Stimulated activated naive B cell treated with anti-CD40 and anti-IgM and Interleukin-4, amounts not matched to agents 10 μg/mL and 1 μg/mL and 100 μg/mL, for 72 hours (primary cell): ENCODE measurements around the gene ZNF385C.

Experiments
- ATAC-seq, 2 donors: fragments of 150-1000 bp; cut with Tn5 transposase; replicated peaks; 2 replicates each; pipeline ENCODE4 v1.10.0; 2021; ENCODE audit warnings: moderate library complexity in 1 of 2
- DNase-seq: peaks from one replicate; pipeline ENCODE4 v3.0.0; 2021
- H3K27ac Mint-ChIP-seq: one replicate; pipeline ENCODE4 v1.8.0; 2022; ENCODE audit warnings: mild to moderate bottlenecking, mixed read lengths
- H3K27me3 Mint-ChIP-seq, 2 donors: one replicate each; pipeline ENCODE4 v1.8.0; 2022; ENCODE audit warnings: mixed read lengths in 2 of 2
- H3K36me3 Mint-ChIP-seq, 2 donors: one replicate each; pipeline ENCODE4 v1.8.0; 2022; ENCODE audit warnings: mixed read lengths in 2 of 2, mild to moderate bottlenecking in 1 of 2
- H3K4me1 Mint-ChIP-seq, 2 donors: one replicate each; pipeline ENCODE4 v1.8.0; 2022; ENCODE audit warnings: mixed read lengths in 2 of 2, mild to moderate bottlenecking in 1 of 2
- H3K4me3 Mint-ChIP-seq, 2 donors: one replicate each; pipeline ENCODE4 v1.8.0; 2022; ENCODE audit warnings: mild to moderate bottlenecking in 2 of 2, mixed read lengths in 2 of 2, moderate library complexity in 1 of 2
- H3K9me3 Mint-ChIP-seq, 2 donors: one replicate each; pipeline ENCODE4 v1.8.0; 2022; ENCODE audit warnings: mixed read lengths in 2 of 2, mild to moderate bottlenecking in 1 of 2

The ZNF385C gene

DNA sequence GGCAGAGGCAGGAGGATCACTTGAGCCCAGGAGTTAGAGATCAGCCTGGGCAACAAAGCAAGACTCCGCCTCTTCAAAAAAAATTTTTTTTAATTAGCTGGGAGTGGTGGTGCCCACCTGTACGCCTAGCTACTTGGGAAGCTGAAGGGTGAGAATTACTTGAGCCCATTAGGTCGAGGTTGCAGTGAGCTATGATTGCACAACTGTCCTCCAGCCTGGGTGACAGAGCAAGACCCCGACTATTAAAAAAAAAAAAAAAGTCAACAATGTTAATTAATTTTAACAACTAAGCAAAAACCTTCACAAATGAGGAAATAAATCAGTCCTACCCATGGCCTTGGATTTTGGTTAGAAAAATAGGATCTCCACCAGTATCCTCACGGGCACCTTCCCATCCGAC, 8.9 kb upstream of the ZNF385C start:
- no peaks in the 10 kb centered on the region for H3K9me3 Mint-ChIP-seq

GRCh38 chr17:42106009-42106408, 7.7 kb upstream of the ZNF385C start:
- ATAC-seq (no peak), DNase-seq (no peak)
- Mint-ChIP-seq H3K36me3 (peaks cover 22 to 56% of the 10 kb centered on the region in 2 donors), H3K9me3 (no peaks in the 10 kb centered on the region), H3K27ac (no peak overlapping the region), H3K4me3 (peak overlapping the region in 1 of 2 donors; percentile 23), H3K4me1 (peaks cover 26 to 27% of the 10 kb centered on the region in 2 donors), H3K27me3 (no peaks in the 10 kb centered on the region)

More for the DNA sequence above, 8.9 kb upstream of the ZNF385C start:
- no peak for DNase-seq
- no peaks in the 10 kb centered on the region for H3K27me3 Mint-ChIP-seq
- H3K4me1 Mint-ChIP-seq, result peaks cover 31% of the 10 kb centered on the region in 2 donors
- peaks cover 20 to 55% of the 10 kb centered on the region in 2 donors for H3K36me3 Mint-ChIP-seq
- H3K4me3 Mint-ChIP-seq, result peak overlapping the region in 1 of 2 donors; percentile 73
- H3K27ac Mint-ChIP-seq, result no peak overlapping the region
- no peak for ATAC-seq

GRCh38 chr17:42104264-42104663, 6.0 kb upstream of the ZNF385C start:
- Mint-ChIP-seq H3K27ac (no peak overlapping the region), H3K27me3 (no peaks in the 10 kb centered on the region), H3K4me3 (no peak overlapping the region), H3K36me3 (peaks cover 22 to 46% of the 10 kb centered on the region in 2 donors), H3K4me1 (peaks cover 22 to 24% of the 10 kb centered on the region in 2 donors), H3K9me3 (no peaks in the 10 kb centered on the region)
- DNase-seq (no peak), ATAC-seq (no peak)

GRCh38 chr17:42103221-42103954, 5.1 kb upstream of the ZNF385C start:
- Mint-ChIP-seq H3K27me3 (no peaks in the 10 kb centered on the region), H3K27ac (no peak overlapping the region), H3K4me3 (no peak overlapping the region), H3K36me3 (peaks cover 22 to 38% of the 10 kb centered on the region in 2 donors), H3K4me1 (peaks cover 16 to 19% of the 10 kb centered on the region in 2 donors), H3K9me3 (no peaks in the 10 kb centered on the region)
- DNase-seq (no peak), ATAC-seq (no peak)

GRCh38 chr17:42101513-42102292, 3.4 kb upstream of the ZNF385C start:
- Mint-ChIP-seq H3K36me3 (peaks cover 19 to 32% of the 10 kb centered on the region in 2 donors), H3K4me1 (peaks cover 18% of the 10 kb centered on the region in 2 donors), H3K9me3 (no peaks in the 10 kb centered on the region), H3K4me3 (no peak overlapping the region), H3K27ac (no peak overlapping the region), H3K27me3 (peaks cover 13 to 16% of the 10 kb centered on the region in 2 donors)
- DNase-seq, result peak; percentile 58
- peak; percentile 83 to 85 for ATAC-seq

DNA sequence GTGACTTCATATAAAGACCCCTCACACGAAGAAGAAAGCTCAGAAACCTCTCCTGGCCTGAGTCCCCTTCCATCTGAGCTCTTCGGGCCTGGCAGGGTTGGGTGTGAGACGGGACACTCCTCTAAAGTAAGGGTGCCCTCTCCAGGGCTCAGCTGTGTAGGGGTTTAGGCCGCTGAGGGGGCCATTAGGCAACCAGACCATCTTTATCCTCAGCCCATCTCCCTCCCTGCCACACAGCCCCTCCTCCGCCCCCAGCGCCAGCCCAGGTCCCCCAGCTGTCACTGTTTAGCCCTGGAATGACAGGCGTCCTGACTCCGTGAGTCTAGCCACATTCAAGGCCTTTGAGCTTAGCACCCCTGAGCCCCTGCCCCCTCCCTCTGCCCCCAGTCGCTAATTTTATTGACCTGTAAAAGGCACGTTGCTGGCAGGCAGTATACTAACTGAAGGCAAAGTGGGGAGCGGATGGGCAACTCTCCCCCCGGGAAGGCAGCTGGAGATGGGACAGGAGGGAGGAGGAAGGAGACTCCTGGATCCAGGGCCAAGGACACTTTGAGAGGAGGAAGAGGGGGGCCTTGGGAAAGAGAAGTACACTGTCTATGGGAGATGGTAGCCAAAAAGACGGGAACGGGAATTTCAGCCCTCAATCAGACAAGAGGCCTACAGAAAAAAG, 592 bp upstream of the ZNF385C start:
- peak in 1 of 2 donors; percentile 27 for ATAC-seq

DNA sequence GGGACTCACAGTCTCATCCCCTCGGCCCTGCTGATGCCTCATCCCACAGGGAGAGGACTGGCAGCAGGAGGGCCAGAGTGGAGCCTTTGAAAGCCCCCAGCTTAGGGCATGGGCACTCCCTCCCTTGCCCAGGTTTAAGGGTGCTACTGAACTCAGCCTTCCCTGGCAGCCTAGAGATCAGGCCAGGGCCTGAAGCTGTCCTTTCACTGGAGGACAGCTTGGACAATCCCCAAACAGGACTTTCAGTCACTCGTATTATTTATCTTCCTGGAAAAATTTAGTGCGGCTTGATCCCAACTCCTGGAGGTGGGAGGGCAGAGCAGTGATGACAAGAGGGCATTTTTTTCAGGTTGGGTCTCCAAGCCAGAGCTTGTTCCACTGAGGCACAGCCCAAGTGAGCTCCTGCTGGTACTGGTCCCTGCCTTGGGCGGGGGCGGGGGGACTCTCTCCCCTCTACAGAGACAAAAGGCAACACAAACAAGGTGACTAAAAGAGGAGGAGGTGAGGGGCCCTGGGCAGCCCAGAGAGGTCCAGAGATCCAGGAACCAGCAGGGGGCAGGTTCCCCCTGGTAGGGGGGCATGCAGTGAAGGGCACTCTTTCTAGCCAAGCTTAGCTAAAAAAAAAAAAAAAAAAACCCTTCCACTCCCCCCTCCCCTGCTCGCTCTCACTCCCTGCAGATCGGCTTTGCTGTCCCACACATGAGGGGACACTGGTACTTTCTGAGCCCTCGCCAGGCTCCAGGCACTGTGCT, 1.7 kb downstream of the ZNF385C start:
- DNase-seq (no peak), ATAC-seq (no peak)
- Mint-ChIP-seq H3K4me1 (peaks cover 12 to 15% of the 10 kb centered on the region in 2 donors), H3K27ac (no peak overlapping the region), H3K27me3 (peaks cover 23 to 34% of the 10 kb centered on the region in 2 donors), H3K4me3 (no peak overlapping the region), H3K36me3 (peaks cover 2% of the 10 kb centered on the region in 2 donors), H3K9me3 (no peaks in the 10 kb centered on the region)

More for the DNA sequence above, 592 bp upstream of the ZNF385C start:
- Mint-ChIP-seq H3K4me3 (no peak overlapping the region), H3K27me3 (peaks cover 23 to 30% of the 10 kb centered on the region in 2 donors), H3K27ac (no peak overlapping the region), H3K9me3 (no peaks in the 10 kb centered on the region), H3K4me1 (peaks cover 17 to 18% of the 10 kb centered on the region in 2 donors), H3K36me3 (peaks cover 7 to 16% of the 10 kb centered on the region in 2 donors)
- DNase-seq, result no peak

GRCh38 chr17:42094375-42095069, 3.8 kb downstream of the ZNF385C start:
- Mint-ChIP-seq H3K27me3 (peaks cover 23 to 46% of the 10 kb centered on the region in 2 donors), H3K36me3 (no peaks in the 10 kb centered on the region), H3K4me1 (peaks cover 10 to 12% of the 10 kb centered on the region in 2 donors), H3K4me3 (no peak overlapping the region), H3K27ac (no peak overlapping the region), H3K9me3 (no peaks in the 10 kb centered on the region)
- no peak for DNase-seq
- no peak for ATAC-seq

GRCh38 chr17:42092939-42093338, 5.3 kb downstream of the ZNF385C start:
- Mint-ChIP-seq H3K27me3 (peaks cover 24 to 51% of the 10 kb centered on the region in 2 donors), H3K4me1 (peaks cover 8% of the 10 kb centered on the region in 2 donors), H3K27ac (no peak overlapping the region), H3K36me3 (no peaks in the 10 kb centered on the region), H3K9me3 (no peaks in the 10 kb centered on the region), H3K4me3 (no peak overlapping the region)
- no peak for ATAC-seq
- DNase-seq, result no peak

- Mint-ChIP-seq H3K9me3 (no peaks in the 10 kb centered on the region), H3K4me3 (no peak overlapping the region), H3K27me3 (peaks cover 9 to 34% of the 10 kb centered on the region in 2 donors), H3K27ac (no peak overlapping the region), H3K4me1 (no peaks in the 10 kb centered on the region), H3K36me3 (no peaks in the 10 kb centered on the region)
- ATAC-seq (no peak), DNase-seq (no peak)
These were observed 7.1 kb downstream of the ZNF385C start for GRCh38 chr17:42090964-42091790.

GRCh38 chr17:42088736-42089135, 9.5 kb downstream of the ZNF385C start:
- Mint-ChIP-seq H3K9me3 (no peaks in the 10 kb centered on the region), H3K4me1 (no peaks in the 10 kb centered on the region), H3K36me3 (no peaks in the 10 kb centered on the region), H3K4me3 (no peak overlapping the region), H3K27ac (no peak overlapping the region), H3K27me3 (peaks cover 4 to 25% of the 10 kb centered on the region in 2 donors)
- ATAC-seq (no peak), DNase-seq (no peak)

- ATAC-seq (no peak), DNase-seq (no peak)
- no peak overlapping the region for H3K4me3 Mint-ChIP-seq
- no peaks in the 10 kb centered on the region for H3K4me1 Mint-ChIP-seq
- H3K36me3 Mint-ChIP-seq, result no peaks in the 10 kb centered on the region
- no peak overlapping the region for H3K27ac Mint-ChIP-seq
- H3K27me3 Mint-ChIP-seq, result peaks cover 4 to 21% of the 10 kb centered on the region in 2 donors
- H3K9me3 Mint-ChIP-seq, result no peaks in the 10 kb centered on the region
These were observed 10.3 kb downstream of the ZNF385C start for GRCh38 chr17:42087736-42088705.
